GM12892 (cell line): ENCODE data around the gene VOPP1.

Experiments used
- DNase-seq: peaks from one replicate; pipeline ENCODE4 v3.0.0; 2011; ENCODE audit not compliant: insufficient read length
- FAIRE-seq: peaks from 2 replicates; lab custom pipeline; 2011; peaks lifted over from hg19 to GRCh38; lab: Jason Lieb, UNC
- POLR2A ChIP-seq: IDR thresholded peaks from 2 replicates; pipeline ENCODE4 v1.6.1; 2011; ENCODE audit warnings: low read depth, low read length, control low read depth
- POLR2AphosphoS5 ChIP-seq: IDR thresholded peaks from 2 replicates; pipeline ENCODE4 v1.6.1; 2011; ENCODE audit warnings: low read depth, low read length, control low read depth
- TAF1 ChIP-seq: IDR thresholded peaks from 2 replicates; pipeline ENCODE4 v1.6.1; 2011; ENCODE audit warnings: low read depth, mild to moderate bottlenecking, control low read depth, low read length, borderline replicate concordance

The VOPP1 gene

DNA sequence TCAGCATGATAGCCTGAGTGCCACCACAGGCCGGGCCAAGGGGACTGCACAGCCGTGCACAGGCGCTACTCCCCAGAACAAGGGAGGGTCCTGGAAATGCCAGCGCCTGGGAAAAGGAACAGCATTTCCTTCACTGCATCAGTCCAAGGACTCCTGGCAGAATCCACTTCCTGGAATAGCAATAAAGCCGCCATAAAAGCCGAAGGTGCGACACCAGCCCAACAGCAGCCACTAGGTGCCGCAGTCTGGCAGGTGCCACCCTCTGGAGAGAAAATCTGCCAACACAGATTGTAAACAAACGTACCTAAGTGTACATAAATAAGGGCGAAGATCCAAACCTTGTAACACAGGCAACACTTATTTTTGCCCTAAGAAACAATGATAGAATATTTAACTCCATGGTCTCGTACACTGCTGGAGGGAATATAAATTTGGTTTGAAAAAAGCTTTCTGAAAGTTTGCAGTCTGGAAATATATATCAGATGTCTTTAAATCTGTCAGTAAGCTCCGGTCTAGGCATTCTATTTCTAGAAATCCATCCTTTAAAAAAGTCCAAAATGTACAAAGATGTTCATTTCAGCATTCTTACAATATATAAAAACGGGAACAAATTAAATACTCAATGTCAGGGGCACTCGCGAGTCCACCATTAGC lies 22.2 kb downstream of the VOPP1 start:
- no peak for TF ChIP-seq POLR2AphosphoS5
- no peak for TF ChIP-seq POLR2A
- no peak for TF ChIP-seq TAF1
- no peak for DNase-seq
- FAIRE-seq = no peak

GRCh38 chr7:55549457-55549856 lies 22.8 kb downstream of the VOPP1 start:
- DNase-seq (no peak), FAIRE-seq (peak; percentile 93)
- TF ChIP-seq POLR2AphosphoS5 (no peak), TAF1 (no peak), POLR2A (no peak)

DNA sequence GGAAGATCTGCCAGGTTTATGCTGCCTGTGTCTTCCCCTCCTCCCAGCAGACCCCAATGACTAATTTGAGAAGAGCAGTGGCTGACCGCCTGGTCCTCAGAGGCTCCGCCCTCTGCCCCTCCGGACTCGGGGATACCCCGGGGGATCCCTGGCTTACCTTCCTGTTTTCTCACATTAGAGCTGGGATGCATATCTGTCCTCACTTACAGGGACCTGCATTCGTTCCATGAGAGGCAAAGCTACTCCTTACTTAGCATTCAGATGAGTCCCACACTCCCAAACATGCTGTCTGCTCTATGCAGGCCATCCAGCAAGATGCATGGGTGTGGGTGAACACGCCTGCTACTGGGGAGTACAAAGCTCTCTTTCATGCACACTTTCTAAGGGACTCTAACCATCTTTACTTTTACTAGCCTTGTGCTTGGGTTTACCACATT lies 24.0 kb downstream of the VOPP1 start:
- DNase-seq = no peak
- peak; percentile 80 for FAIRE-seq
- TF ChIP-seq POLR2AphosphoS5 (peak; percentile 72; the same call in 1 of the 2 replicates), TAF1 (no peak)

DNA sequence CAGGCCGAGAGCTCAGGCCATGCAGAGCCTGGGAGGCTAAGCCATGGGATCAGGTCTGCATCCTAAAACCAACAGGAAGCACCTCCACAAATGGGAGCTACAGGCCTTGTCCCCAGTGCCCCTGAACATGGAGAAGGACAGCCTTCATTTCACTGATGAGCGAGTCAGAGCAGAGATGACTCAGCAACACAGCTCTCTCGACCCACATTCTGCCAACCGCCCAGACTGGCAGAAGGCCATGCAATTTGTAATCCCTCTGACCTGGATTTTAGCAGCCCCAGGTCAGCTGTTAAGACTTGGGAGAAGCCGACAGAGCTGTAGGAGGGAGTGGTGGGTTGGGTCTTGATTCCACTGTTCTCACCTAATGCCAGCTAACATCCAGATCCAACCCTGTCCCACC lies 25.5 kb downstream of the VOPP1 start:
- peak; percentile 85 for FAIRE-seq
- TF ChIP-seq TAF1 (no peak), POLR2A (peak; percentile 35)
- no peak for DNase-seq

DNA sequence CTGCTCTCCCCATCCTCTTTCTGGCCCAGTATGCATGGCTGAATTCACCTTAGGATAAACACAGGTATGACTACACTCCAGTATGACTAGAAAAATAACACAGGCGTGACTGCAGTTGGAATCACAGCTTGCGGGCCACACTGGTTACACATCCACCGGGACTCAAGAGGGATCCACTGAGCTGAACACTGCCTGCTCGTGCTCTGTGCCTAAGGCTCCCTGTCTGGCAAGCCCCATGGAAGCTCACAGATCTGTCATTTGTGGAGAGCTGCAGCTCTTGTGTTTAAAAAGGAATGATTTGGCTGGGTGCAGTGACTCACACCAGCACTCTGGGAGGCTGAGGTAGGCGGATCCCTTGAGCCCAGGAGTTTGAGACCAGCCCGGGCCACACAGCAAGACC lies 26.8 kb downstream of the VOPP1 start:
- DNase-seq (no peak), FAIRE-seq (peak; percentile 60)
- TF ChIP-seq POLR2A = no peak

DNA sequence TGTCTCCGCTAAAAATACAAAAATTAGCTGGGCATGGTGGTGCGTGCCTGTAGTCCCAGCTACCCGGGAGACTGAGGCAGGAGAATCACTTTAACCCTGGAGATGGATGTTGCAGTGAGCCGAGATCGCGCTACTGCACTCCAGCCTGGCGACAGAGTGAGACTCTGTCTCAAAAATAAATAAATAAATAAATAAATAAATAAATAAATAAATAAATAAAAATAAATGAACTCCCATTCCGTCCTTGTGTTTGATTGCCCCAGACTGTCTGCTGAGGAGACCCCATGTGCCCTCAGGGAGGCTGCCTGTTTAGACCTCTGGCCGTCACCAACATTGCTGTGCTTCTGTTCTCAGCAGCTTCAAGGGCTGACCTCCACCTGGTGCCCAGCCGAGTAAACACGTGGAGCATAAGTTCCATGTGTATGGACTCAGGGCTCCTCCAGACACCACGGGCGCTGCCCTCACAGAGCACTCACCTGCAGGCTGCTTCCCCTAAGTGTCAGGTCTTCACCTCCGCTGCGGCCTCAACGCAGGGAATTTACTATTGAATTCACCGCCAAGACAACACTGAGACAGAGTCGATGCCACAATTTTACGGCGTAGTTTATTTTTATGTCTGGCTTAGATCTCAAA lies 32.0 kb downstream of the VOPP1 start:
- no peak for FAIRE-seq
- TF ChIP-seq POLR2AphosphoS5 = no peak
- TF ChIP-seq TAF1 = no peak
- no peak for TF ChIP-seq POLR2A

GRCh38 chr7:55539380-55539779 lies 32.9 kb downstream of the VOPP1 start:
- FAIRE-seq = peak; percentile 27
- TF ChIP-seq TAF1 (no peak), POLR2AphosphoS5 (no peak), POLR2A (no peak)
- no peak for DNase-seq

More for the DNA sequence above, 32.0 kb downstream of the VOPP1 start:
- DNase-seq = no peak

DNA sequence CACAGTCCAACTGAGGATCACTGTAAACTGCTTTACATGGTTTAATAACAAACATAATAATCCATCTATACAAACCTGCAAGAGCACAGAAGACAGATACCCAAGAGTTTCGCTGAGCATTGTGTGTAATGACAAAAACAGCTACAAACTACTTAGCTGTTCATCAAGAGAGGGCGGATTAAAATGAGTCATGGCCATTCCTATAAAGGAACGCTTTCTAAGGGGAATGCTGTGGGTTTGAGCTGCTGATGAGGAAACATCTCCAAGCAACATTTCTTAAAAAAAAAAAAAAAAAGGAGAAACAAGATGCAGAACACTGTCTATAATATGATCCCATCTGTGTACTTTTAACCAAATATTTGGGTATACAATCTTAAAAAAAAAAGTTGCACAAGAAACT lies 33.8 kb downstream of the VOPP1 start:
- FAIRE-seq (peak; percentile 50), DNase-seq (no peak)
- TF ChIP-seq POLR2AphosphoS5 (no peak), TAF1 (no peak), POLR2A (no peak)

DNA sequence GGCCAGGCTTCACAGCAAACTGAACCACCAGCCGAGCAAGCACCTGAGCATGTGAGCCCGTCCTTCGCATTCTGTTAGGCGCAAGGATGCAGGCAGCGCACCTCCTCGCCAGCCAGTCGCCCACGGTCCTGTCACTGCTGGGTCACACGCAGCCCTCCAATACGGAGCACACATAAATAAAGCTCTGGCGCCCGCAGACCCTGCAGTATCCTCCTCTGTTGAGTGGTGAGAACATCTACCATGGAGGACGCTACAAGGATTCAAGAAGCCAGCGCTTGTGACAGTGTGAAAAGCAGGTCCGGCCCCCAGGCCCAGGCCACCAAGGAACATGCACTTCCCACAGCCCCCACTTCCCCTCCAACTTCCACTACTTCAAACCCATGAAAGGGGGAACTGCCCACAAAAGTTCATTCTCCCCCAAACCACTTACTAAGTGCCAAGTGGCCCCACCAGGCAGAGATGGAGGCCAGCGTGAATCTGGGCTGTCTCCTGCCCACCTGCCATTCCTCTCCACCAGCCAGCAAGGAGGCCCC lies 34.8 kb downstream of the VOPP1 start:
- DNase-seq (no peak), FAIRE-seq (peak; percentile 17)
- no peak for TF ChIP-seq TAF1
- peak; percentile 43 for TF ChIP-seq POLR2A
- no peak; the same call in 1 of the 2 replicates for TF ChIP-seq POLR2AphosphoS5

DNA sequence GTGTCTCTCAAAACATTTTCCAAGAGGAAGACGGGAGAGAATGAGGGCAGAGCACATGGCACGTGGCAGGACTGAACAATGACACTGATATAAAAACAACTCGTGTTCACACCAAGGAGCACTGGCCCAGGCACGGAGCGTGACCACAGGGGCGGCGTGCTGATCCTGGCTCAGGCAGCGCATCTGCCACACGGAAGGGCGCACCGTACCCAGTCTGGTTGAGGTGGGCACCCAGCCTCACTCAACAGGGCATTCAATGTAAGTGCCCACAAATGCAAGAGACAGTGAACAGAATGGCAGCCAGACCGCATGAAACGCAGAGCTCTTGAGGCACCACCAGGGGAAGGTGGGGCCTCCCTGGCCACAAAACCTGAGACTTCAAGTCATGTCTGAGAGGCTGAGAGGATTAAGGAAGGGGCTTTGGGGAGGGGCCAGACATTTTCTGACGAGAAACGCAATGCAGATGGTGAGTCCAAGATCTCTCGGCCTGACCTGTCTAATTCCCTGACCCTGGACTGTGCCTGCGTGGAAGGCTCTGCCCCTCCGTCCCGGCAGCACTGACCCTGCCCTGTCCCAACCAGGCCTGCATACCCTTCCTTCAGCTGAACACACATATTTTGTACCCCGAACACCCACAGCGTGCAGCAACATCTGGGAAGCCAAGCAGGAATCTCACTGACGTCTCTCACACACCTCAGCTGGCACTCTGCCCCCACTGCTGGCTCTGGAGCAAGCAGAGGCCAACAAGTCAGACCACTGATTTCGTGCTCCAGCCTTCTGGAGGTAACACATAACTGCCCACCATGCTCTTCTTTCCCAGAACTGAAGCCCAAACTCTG lies 35.5 kb downstream of the VOPP1 start:
- TF ChIP-seq POLR2AphosphoS5 (peak; percentile 77), TAF1 (no peak), POLR2A (peak; percentile 69)
- DNase-seq = no peak
- FAIRE-seq = peak; percentile 86

- FAIRE-seq (no peak), DNase-seq (no peak)
- no peak; the same call in 1 of the 2 replicates for TF ChIP-seq POLR2AphosphoS5
- no peak for TF ChIP-seq TAF1
- no peak for TF ChIP-seq POLR2A
Observed at GRCh38 chr7:55535617-55536016, 36.7 kb downstream of the VOPP1 start.

DNA sequence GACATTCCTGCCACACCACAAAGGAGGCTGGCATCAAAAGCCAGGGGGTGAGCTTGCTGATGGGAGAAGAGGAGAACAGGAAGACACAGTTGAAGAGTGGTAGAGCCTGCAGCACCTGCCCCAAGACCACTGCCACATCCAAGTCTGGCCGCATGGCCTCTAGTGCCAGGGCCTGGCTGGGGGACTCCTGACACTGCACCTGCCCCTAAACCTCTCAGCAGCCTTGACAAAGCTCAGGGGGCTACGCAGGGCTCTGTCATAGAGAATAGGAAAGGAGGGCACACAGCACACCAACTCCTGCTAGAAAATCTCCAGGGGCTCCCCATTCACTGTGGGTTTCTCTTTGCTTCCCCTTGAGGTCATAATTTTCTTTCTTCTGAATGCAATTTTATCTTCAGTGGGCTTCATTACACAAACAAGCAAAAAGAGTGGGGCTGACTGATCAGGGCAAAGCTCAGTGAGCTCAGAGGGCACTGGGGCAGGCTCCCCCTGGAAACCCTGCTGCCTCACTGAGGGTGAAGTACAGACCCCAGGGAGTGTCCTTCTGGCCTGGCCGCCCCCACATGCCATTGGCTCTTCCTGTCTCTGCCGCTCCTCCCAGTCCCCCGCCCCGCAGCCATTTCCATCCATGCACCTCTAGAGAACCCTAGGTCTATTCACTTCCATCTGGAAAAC lies 37.2 kb downstream of the VOPP1 start:
- peak; percentile 77 for TF ChIP-seq TAF1
- peak; percentile 79 for TF ChIP-seq POLR2A
- peak; percentile 91 for TF ChIP-seq POLR2AphosphoS5
- DNase-seq = no peak
- FAIRE-seq = no peak
